Endothelial cell of umbilical vein (primary cell): ENCODE data around the gene ERBIN. TPM values are rescaled to one million over a fixed set of nuclear protein-coding genes. Genes with fewer than 3 reads are reported as not detected.
"Not testable (repeated sequence)": the region's sequence is repeated elsewhere in the genome, so short reads cannot be mapped to it uniquely, and the experiment has no call there.

Experiments used
- BruUV-seq: library from RNA; stranded (reverse); fragments of 400-500 nt; replicated peaks from 2 replicates; lab custom pipeline; 2021; lab: Mats Ljungman, UMichigan
- CTCF ChIA-PET: fragments of 300-600, 350-600 bp; sonication (Branson Sonifier 250); formaldehyde crosslinking; loops from one replicate; lab custom pipeline; 2021; ENCODE audit warnings: antibody characterized with exemption, inconsistent platforms; lab: Charles Lee
- POLR2A ChIA-PET: fragments of 300-600, 350-600 bp; sonication (Branson Sonifier 250); formaldehyde crosslinking; loops from one replicate; lab custom pipeline; 2021; ENCODE audit warnings: antibody characterized with exemption, inconsistent platforms; lab: Charles Lee
- DNase-seq: peaks from one replicate; pipeline ENCODE4 v3.0.0-alpha.2; 2011; ENCODE audit warnings: low read depth, low spot score
- FAIRE-seq: peaks from 2 replicates; lab custom pipeline; 2011; peaks lifted over from hg19 to GRCh38; lab: Jason Lieb, UNC
- H2AFZ ChIP-seq: 2 replicates; pipeline ENCODE4 v1.6.0; 2012; ENCODE audit warnings: low read depth, low read length, control low read depth, inconsistent platforms
- H3K27ac ChIP-seq: 2 replicates; pipeline ENCODE4 v1.5.1; 2011; ENCODE audit warnings: low read depth, mild to moderate bottlenecking, control low read depth, low read length, moderate library complexity; ENCODE audit not compliant: insufficient read depth
- H3K27me3 ChIP-seq, 2 experiments: 2 replicates each; pipeline versions ENCODE4 v1.6.0 to v1.6.1; 2011; ENCODE audit warnings: low read length in 2 of 2, mixed read lengths in 1 of 2; ENCODE audit not compliant: control insufficient read depth in 2 of 2, insufficient read depth in 2 of 2
- H3K36me3 ChIP-seq, 2 experiments: 2 replicates in 1 of 2; 3 replicates in 1 of 2; pipeline ENCODE4 v1.5.1; 2011; ENCODE audit warnings: low read length in 2 of 2, mild to moderate bottlenecking in 1 of 2, moderate library complexity in 1 of 2; ENCODE audit not compliant: control insufficient read depth in 2 of 2, insufficient read depth in 2 of 2; ENCODE audit errors: extremely low read depth in 1 of 2
- H3K4me1 ChIP-seq: 3 replicates; pipeline ENCODE4 v1.5.1; 2011; ENCODE audit warnings: mild to moderate bottlenecking, low read length; ENCODE audit not compliant: control insufficient read depth, insufficient read depth; ENCODE audit errors: extremely low read depth
- H3K4me2 ChIP-seq: 2 replicates; pipeline ENCODE4 v1.6.1; 2011; ENCODE audit warnings: low read length, control low read depth, mixed read lengths; ENCODE audit not compliant: insufficient read depth
- H3K4me3 ChIP-seq, 3 experiments: fragments of 200-600 bp in 1 of 3; sonication (generic), shearing (Covaris generic) in 1 of 3; replicated peaks in 1 of 3; 2 replicates each; pipeline ENCODE4 v1.5.1; 2011 to 2016; ENCODE audit warnings: control low read depth in 3 of 3, low read length in 3 of 3, mild to moderate bottlenecking in 2 of 3, inconsistent platforms in 1 of 3, low read depth in 1 of 3, moderate library complexity in 1 of 3; ENCODE audit not compliant: insufficient read depth in 1 of 3
- H3K79me2 ChIP-seq: 2 replicates; pipeline ENCODE4 v1.6.0; 2012; ENCODE audit warnings: low read length, inconsistent platforms; ENCODE audit not compliant: control insufficient read depth, insufficient read depth
- H3K9ac ChIP-seq: replicated peaks from 2 replicates; pipeline ENCODE3; 2011; ENCODE audit warnings: low read length, control low read depth; ENCODE audit not compliant: insufficient read depth; ENCODE audit errors: extremely low read depth
- H3K9me1 ChIP-seq: replicated peaks from 3 replicates; pipeline ENCODE4 v1.6.0; 2011; ENCODE audit warnings: mild to moderate bottlenecking, low read length; ENCODE audit not compliant: control insufficient read depth, insufficient read depth; ENCODE audit errors: extremely low read depth
- H3K9me3 ChIP-seq: replicated peaks from 2 replicates; pipeline ENCODE4 v1.5.1; 2012; ENCODE audit warnings: low read length, inconsistent platforms; ENCODE audit not compliant: control insufficient read depth, insufficient read depth
- H4K20me1 ChIP-seq: replicated peaks from 2 replicates; pipeline ENCODE3; 2011; ENCODE audit warnings: mild to moderate bottlenecking, low read length; ENCODE audit not compliant: control insufficient read depth, insufficient read depth; ENCODE audit errors: extremely low read depth
- CTCF ChIP-seq, 2 donors: IDR thresholded peaks; 1 replicate in 1 of 2; 2 replicates in 1 of 2; pipeline ENCODE4 v1.5.1; 2011; ENCODE audit warnings: low read length in 2 of 2, mild to moderate bottlenecking in 2 of 2, moderate library complexity in 2 of 2, control low read depth in 1 of 2, inconsistent platforms in 1 of 2, low read depth in 1 of 2; ENCODE audit not compliant: insufficient read depth in 1 of 2; ENCODE audit errors: extremely low read depth in 1 of 2
- GATA2 ChIP-seq: IDR thresholded peaks from 2 replicates; pipeline ENCODE4 v1.7.0; 2011; ENCODE audit warnings: low read depth, mild to moderate bottlenecking, moderate library complexity, mixed read lengths, low read length; ENCODE audit not compliant: insufficient read length, insufficient read depth
- MAX ChIP-seq: IDR thresholded peaks from 2 replicates; pipeline ENCODE4 v1.6.1; 2011; ENCODE audit not compliant: insufficient read depth, insufficient read length
- MYC ChIP-seq: IDR thresholded peaks from one replicate; pipeline ENCODE4 v1.6.1; 2011; ENCODE audit warnings: mild to moderate bottlenecking, low read depth, low read length
- POLR2A ChIP-seq: IDR thresholded peaks from 2 replicates; pipeline ENCODE4 v1.6.1; 2012; ENCODE audit warnings: low read depth, mild to moderate bottlenecking, control low read depth, low read length
- POLR2AphosphoS5 ChIP-seq: IDR thresholded peaks from 2 replicates; pipeline ENCODE4 v1.6.1; 2012; ENCODE audit warnings: low read depth, mild to moderate bottlenecking, control low read depth, low read length, moderate library complexity; ENCODE audit not compliant: insufficient read depth
- dilution Hi-C: fragments of 300-500 bp; cut with MboI; formaldehyde crosslinking; loops from one replicate; pipeline ENCODE4 v1.15.0; 2019; ENCODE audit warnings: low sequenced_read_pairs; ENCODE audit not compliant: extremely low pct_ligation_motif_present
- intact Hi-C: fragments of 100-400 bp; cut with micrococcal nuclease; formaldehyde crosslinking; loops from one replicate; pipeline ENCODE4 v1.10.0; 2022
- polyA plus RNA-seq, 4 experiments: library from polyadenylated mRNA; depleted of rRNA in 3 of 4; stranded (reverse) in 3 of 4; unstranded in 1 of 4; fragments of >200 nt; gene quantifications; 2 replicates each; pipeline versions ENCODE4 v1.2.1 to v1.2.3, GENCODE V29; 2011 to 2012; ENCODE audit warnings: missing spikeins in 1 of 4
- total RNA-seq: library from RNA; stranded (reverse); gene quantifications from 2 replicates; pipeline ENCODE4 v1.2.3, GENCODE V29; 2021

ERBIN gene
- total and polyA plus RNA-seq, 2 donors (not counting 3 experiments of a cell fraction or from before 2014, with no cell fraction given): 8.1 to 55.6 TPM

- H3K79me2 ChIP-seq: peaks cover 73% of the 10 kb centered on the region
- no peaks in the 10 kb centered on the region for H3K9me1 ChIP-seq
- no peaks in the 10 kb centered on the region for H3K36me3 ChIP-seq
- no peak overlapping the region for H2AFZ ChIP-seq
- dilution Hi-C loops (no loop called here), intact Hi-C loops (no loop called here)
- TF ChIP-seq CTCF (IDR thresholded peaks at IDR 0.05; ENCODE audit: extremely low read depth in 1 of 2, insufficient read depth in 1 of 2, low read depth in 1 of 2, low read length in 2 of 2) (no peak), POLR2A (no peak), GATA2 (no peak), POLR2AphosphoS5 (no peak), MAX (no peak), MYC (no peak)
- no peak for FAIRE-seq
- H3K9me3 ChIP-seq: no peaks in the 10 kb centered on the region
- H3K27me3 ChIP-seq: no peaks in the 10 kb centered on the region
- DNase-seq: no peak
- ChIA-PET POLR2A (no interaction called here), CTCF (no interaction called here)
- H4K20me1 ChIP-seq: peaks cover 6% of the 10 kb centered on the region
- H3K4me1 ChIP-seq: no peaks in the 10 kb centered on the region
- H3K4me2 ChIP-seq: no peak overlapping the region
- no peak overlapping the region for H3K27ac ChIP-seq
- H3K9ac ChIP-seq: no peak overlapping the region
- H3K4me3 ChIP-seq: no peak overlapping the region
- no TSS peak for BruUV-seq
These were observed 29.4 kb downstream of the ERBIN start for GRCh38 chr5:65955746-65956145.

- H2AFZ ChIP-seq, H3K36me3 ChIP-seq, H3K9ac ChIP-seq, DNase-seq, H3K27ac ChIP-seq, CTCF ChIA-PET, H3K4me1 ChIP-seq, H3K9me3 ChIP-seq, intact Hi-C loops, BruUV-seq, H3K4me3 ChIP-seq, dilution Hi-C loops, FAIRE-seq, POLR2A ChIA-PET, H3K27me3 ChIP-seq, H3K4me2 ChIP-seq, H3K9me1 ChIP-seq: not testable (repeated sequence)
- peaks cover 72% of the 10 kb centered on the region for H3K79me2 ChIP-seq
- peaks cover 11% of the 10 kb centered on the region for H4K20me1 ChIP-seq
These were observed 31.3 kb downstream of the ERBIN start for GRCh38 chr5:65957703-65958102.
